Raji (cell line): ENCODE results near the gene SOWAHD.

Experiments
- POLR2A ChIP-seq: IDR thresholded peaks from 2 replicates; pipeline ENCODE4 v1.6.1; 2011; ENCODE audit warnings: low read depth, low read length, control low read depth; ENCODE audit not compliant: insufficient read depth

The SOWAHD gene

DNA sequence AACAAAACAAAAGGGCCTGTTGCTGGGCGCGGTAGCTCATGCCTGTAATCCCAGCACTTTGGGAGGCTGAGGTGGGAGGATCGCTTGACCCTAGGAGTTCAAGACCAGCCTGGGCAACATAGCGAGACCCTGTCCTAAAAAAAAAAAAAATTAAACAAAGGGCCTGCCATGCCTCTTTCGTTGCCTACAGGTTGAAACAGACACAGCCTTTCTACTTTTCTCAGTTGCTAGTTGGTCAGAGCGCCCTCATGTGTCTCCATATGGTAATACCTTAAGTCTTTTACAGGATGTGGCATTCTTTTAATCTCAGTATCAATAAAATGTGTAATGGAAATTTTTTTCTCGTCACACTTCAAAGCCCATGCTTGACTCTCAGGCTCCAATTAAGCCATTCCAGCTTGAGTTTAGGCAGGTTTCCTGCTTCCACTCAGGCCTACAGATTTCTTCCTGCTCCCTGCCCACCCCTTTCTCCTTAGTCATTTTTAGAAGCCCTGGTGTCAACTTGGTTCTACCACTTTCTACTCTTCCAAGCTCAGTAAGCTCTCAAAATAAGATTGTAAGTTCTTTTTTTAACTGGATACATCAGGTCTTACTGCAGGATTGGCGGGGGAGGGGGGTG is 4.6 kb upstream of the SOWAHD start:
- TF ChIP-seq POLR2A = no peak

- 0 out of 2 replicates have a peak, but pooled peaks have one; percentile 7 for TF ChIP-seq POLR2A
Measured at GRCh38 chrX:119755981-119756533, 2.3 kb upstream of the SOWAHD start.

DNA sequence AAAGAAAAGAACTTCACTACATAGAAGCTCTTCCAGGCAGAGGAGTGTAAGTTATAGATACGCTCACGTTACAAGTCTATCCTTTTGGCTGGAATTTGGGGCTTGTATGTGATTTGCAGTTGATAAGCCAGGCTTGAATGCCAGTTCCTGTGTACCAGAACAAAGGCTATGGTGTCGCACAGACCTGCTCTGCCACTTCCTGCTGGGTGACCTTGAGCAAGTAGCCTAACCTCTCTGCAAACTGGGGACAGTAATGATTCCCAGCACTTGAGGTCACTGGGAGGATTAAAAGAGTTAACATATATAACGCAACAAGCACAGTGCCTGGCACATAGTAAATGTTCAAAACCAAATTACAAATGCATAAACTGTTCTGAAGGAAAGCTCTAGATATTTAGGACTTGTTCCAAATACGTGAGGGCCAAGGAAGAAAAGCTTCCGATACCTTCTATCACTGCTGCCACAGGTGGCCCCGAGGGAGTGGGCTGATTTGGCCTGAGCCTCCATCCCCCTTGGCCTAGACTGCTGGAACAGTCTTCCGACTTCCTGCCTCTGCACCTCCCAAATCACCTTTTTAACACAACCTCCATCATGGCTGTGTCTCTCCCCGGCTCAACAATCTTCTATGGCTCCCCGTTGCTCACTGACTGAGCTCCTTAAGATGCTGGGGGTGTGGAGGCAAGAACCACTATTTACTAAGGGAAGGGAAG is 1.3 kb upstream of the SOWAHD start:
- 0 out of 2 replicates have a peak, but pooled peaks have one; percentile 5 for TF ChIP-seq POLR2A

DNA sequence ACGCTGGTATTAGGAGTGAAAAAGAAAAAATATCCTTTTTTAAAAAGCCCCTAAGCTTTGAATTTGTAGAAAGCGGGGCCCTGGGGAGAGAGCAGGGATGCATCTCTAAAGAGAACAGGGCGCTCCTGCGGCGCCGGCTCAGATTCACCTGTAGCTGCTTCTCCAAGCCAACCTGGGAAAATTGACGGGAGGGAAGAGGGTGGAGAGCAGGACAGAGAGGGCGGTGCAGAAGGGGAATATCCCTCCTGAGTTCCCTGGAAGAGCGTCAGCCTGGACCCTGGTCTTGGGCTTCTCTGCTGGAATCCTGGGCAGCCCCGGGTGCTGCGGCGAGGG is 776 bp upstream of the SOWAHD start:
- TF ChIP-seq POLR2A = no peak

DNA sequence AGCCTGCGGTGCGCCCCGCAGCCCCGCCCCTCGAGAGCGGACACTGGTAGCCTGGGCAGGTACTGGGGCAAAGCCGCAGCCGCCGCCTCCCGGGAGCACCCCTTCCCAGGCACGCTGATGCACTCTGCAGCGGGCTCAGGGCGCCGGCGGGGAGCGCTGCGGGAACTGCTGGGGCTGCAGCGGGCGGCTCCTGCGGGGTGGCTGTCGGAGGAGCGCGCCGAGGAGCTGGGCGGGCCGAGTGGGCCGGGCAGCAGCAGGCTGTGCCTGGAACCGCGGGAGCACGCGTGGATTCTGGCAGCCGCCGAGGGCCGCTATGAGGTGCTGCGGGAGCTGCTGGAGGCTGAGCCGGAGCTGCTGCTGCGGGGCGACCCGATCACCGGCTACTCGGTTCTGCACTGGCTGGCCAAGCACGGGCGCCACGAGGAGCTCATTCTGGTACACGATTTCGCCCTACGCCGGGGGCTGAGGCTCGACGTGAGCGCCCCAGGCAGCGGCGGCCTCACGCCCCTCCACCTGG is 401 bp downstream of the SOWAHD start:
- no peak for TF ChIP-seq POLR2A

DNA sequence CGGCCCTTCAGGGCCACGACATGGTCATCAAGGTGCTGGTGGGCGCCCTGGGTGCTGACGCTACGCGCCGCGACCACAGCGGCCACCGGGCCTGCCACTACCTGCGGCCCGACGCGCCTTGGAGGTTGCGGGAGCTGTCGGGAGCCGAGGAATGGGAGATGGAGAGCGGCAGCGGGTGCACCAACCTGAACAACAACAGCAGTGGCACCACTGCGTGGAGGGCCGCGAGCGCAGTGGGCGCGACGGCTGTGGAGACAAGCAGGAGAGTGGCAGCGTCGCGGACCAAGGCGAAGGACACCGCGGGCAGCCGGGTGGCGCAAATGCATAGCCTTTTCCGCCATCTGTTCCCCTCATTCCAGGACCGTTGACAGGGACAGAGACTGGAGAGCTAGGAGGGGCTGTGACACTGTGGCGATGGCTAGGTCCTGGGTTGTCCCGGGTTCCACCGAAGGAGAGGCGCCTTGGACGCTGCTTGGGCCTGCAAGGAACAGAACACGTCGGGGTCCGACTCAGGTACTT is 919 bp downstream of the SOWAHD start:
- no peak for TF ChIP-seq POLR2A

- peak; percentile 46 for TF ChIP-seq POLR2A
Measured at GRCh38 chrX:119760026-119760877, 1.9 kb downstream of the SOWAHD start.

GRCh38 chrX:119762718-119763117 is 4.3 kb downstream of the SOWAHD start:
- no peak for TF ChIP-seq POLR2A

GRCh38 chrX:119763181-119763580 is 4.8 kb downstream of the SOWAHD start:
- no peak for TF ChIP-seq POLR2A

DNA sequence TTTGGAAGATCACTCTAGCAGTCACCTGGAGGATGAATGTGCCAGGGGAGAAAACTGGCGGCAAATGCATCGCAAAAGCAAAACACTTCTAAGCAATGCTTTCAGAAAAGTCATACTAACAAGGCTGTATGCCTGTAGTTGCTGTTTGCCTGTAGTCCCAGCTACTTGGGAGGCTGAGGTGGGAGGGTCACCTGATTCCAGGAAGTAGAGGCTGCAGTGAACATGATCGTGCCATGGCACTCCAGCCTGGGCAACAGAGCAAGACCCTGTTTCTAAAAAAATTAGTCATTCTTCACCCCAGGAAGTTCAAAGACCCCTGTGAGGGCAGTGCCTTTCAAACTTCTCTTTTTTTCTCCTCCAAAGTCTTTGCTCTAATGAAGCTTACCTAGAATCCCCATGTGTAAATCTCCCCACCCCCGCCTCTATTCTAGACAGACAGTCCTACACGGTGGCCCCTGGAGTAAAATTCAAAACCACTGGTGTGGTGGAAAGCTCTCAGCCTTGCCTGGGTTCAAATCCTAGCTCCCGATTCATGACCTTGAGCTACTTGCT is 5.5 kb downstream of the SOWAHD start:
- TF ChIP-seq POLR2A = no peak

DNA sequence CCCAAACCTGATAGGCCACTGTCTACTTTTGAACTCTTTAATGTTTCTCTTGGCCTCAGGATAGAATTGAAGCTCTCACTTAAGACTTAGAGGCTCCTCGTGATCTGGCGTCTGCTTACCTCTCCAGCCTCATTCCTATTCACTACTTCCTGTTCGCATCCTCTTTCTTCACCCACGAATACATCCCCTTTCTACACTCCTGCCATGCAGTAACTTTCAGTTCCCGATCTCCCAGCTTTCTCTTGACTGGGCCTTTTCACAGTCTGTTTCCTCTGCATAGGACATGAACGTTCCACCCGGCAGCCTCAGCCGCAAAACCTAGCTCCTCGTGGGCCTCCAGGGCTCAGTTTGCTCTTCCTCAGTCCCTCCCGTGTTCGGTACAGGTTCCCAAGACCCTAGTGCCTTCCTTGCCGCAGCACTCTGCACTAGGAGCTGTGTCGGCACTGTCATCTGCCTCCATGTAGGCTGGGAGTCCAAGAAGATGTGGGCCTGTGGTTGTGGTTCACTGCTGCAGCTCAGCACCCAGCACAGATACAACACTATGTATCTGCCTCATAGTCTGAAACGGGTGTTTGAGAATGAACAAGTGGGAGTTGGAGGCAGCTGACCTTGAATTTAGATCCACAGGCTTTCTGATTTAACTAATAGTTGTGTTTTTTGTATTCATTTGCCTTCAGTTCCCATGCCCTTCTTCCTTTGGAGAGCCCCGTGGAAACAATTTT is 17.3 kb downstream of the SOWAHD start:
- no peak for TF ChIP-seq POLR2A

- TF ChIP-seq POLR2A = no peak
Measured at GRCh38 chrX:119778829-119779228, 20.4 kb downstream of the SOWAHD start.

DNA sequence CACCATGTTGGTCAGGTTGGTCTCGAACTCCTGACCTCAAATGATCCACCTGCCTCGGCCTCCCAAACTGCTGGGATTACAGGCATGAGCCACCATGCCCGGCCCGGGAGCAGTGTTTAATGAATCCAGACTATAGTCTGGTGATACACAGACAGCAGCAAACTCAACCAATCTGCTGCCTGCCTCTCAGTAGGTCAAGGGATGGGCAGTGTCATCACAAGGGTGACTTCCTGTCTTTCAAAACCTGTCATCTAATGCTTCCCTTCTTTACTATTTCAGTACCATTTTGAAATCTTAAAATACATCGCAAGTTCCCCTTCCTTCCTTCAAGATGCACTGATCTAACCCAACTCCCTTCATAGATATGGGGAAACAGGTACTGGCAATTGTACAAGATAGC is 24.6 kb downstream of the SOWAHD start:
- TF ChIP-seq POLR2A = no peak

GRCh38 chrX:119784747-119785446 is 26.5 kb downstream of the SOWAHD start:
- TF ChIP-seq POLR2A = no peak

DNA sequence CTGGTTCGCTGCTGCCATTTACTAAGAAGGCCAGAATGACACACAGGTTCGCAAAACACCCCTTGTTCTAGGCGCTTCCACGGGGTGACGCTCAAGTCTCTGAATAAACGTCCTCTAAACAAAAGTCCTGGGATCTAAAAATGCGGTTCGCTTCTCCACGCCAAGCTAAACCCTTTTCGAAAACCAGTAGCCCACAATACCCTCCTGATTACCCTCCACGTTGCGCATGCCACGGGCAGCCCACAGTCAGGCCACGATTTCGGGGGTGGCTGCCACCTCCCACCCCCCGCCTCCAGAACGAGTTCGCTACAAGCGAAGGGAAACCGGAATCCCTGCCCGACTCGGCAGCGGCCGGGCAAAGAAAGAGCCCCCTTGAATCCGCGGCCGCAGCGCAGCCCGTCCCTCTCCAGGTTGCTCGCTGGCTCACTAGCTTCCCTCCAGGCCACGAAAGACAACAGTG is 32.6 kb downstream of the SOWAHD start:
- no peak for TF ChIP-seq POLR2A
